Measurements from ENCODE around the gene KANK4.
A peak's percentile ranks its signal among the peaks of the same experiment; 100 is the strongest.

Gene KANK4

DNA sequence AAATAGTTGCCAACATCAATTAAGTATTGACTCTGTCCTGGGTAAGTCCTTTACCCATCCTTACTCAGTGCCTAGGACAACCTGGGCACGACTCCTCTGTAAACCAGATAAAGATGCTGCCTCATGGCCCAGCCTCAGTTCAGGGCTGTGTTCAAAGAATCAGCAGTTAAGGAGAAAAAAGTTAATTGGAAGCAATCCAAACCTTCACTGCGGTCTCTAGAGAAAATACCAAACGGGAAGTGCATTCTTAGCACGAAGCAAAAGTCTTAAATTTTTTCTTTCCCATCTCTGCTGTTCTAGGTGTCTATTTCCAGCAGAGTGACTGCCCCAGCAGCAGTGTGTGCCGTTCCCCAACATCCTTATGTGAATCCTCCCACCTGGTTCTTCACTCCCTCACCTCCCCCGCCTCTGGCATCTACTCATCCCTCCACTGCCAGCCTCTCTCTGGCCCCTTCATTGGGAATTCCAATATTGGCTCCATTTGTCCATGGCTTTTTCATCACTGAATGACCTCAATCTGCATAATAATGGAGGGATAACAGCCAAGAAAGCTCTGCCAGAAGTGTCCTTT is 23.2 kb downstream of the KANK4 start:
- no peak for FAIRE-seq
- DNase-seq (ENCODE audit: insufficient read length, low spot score): no peak

DNA sequence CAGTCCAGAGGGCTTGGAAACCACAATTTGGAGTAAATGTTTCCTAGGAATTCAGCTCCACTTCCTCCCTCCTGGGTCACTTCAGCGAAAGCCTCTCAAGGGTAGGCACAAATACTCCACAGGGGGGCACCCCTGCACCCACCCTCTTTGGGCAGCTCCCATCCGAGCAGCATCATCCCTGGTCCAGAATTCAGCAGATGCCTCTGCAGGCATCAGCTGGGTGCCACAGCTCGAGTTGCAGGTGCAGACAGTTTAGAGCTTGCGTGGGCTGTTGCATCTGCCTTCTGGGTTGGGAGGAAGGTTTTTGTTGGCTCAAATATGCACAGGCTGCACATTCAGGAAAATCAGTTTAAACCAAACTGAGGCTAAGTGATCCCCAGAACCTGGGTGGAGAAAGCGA is 25.0 kb downstream of the KANK4 start:
- FAIRE-seq: no peak
- DNase-seq (ENCODE audit: insufficient read length, low spot score): no peak
- TF ChIP-seq TAF1 (IDR thresholded peaks at IDR 0.05; ENCODE audit: low read depth, low read length) (no peak), PAX5 (IDR thresholded peaks at IDR 0.05; ENCODE audit: insufficient read depth, low read length, severe bottlenecking) (no peak), POU2F2 (IDR thresholded peaks at IDR 0.05; ENCODE audit: low read depth, low read length) (no peak)

More for the DNA sequence above, 23.2 kb downstream of the KANK4 start:
- TF ChIP-seq TAF1 (IDR thresholded peaks at IDR 0.05; ENCODE audit: low read depth, low read length) (no peak), POLR2AphosphoS5 (IDR thresholded peaks at IDR 0.05; ENCODE audit: low read depth, low read length) (no peak), SPI1 (IDR thresholded peaks at IDR 0.05; ENCODE audit: low read depth, low read length) (peak; percentile 38; the same call in 1 of the 2 replicates), POU2F2 (IDR thresholded peaks at IDR 0.05; ENCODE audit: low read depth, low read length) (no peak), POLR2A (IDR thresholded peaks at IDR 0.05; ENCODE audit: low read depth, low read length) (no peak), PAX5 (IDR thresholded peaks at IDR 0.05; ENCODE audit: insufficient read depth, low read length, severe bottlenecking) (no peak)

DNA sequence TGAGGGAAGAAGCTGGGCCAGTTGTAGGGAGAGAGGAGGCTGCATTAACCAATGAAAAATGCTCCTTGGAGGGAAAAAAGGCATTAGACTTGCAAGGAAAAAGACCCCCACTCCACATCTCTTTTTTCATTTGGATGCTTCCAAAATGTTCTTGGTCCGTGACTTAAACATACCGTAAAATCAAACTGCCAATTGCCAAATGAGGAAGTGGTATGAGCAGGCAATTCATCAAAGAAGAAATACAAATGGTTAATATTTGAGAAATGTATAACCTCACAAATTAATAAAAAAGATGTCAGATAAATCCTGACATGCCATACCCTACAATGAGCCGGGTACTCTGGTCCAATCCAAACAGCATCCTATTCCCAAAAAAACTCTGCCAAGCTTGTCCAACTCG is 30.6 kb downstream of the KANK4 start:
- TF ChIP-seq POU2F2 (IDR thresholded peaks at IDR 0.05; ENCODE audit: low read depth, low read length) (no peak), POLR2AphosphoS5 (IDR thresholded peaks at IDR 0.05; ENCODE audit: low read depth, low read length) (no peak), TAF1 (IDR thresholded peaks at IDR 0.05; ENCODE audit: low read depth, low read length) (no peak), POLR2A (IDR thresholded peaks at IDR 0.05; ENCODE audit: low read depth, low read length) (no peak), SPI1 (IDR thresholded peaks at IDR 0.05; ENCODE audit: low read depth, low read length) (peak; percentile 47), PAX5 (IDR thresholded peaks at IDR 0.05; ENCODE audit: insufficient read depth, low read length, severe bottlenecking) (no peak)
- FAIRE-seq: no peak
- no peak for DNase-seq (ENCODE audit: insufficient read length, low spot score)

DNA sequence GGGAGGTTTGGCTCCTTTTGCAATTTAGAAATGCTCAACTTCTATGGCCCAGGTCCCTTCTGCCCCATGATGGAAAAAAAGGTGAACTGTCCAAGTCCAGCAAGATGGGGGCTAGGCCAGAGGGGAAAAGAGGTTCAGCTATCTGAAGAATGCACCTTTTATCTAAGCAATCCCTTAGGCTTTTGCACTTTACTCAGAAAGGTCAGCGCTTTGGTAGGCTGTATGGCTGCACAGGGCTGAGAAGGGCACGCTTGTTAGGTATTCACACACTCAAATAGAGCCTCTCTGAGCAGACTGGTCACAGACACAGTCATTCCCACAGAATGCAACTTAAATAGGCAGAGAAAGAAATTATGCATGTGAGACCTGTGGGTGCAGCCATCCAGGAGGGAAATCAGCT is 31.0 kb downstream of the KANK4 start:
- FAIRE-seq (no peak), DNase-seq (ENCODE audit: insufficient read length, low spot score) (no peak)
- TF ChIP-seq POLR2A (IDR thresholded peaks at IDR 0.05; ENCODE audit: low read depth, low read length): no peak
- no peak for TF ChIP-seq POLR2AphosphoS5 (IDR thresholded peaks at IDR 0.05; ENCODE audit: low read depth, low read length)
- TF ChIP-seq SPI1 (IDR thresholded peaks at IDR 0.05; ENCODE audit: low read depth, low read length): no peak
- no peak for TF ChIP-seq TAF1 (IDR thresholded peaks at IDR 0.05; ENCODE audit: low read depth, low read length)
- TF ChIP-seq POU2F2 (IDR thresholded peaks at IDR 0.05; ENCODE audit: low read depth, low read length): no peak
- TF ChIP-seq PAX5 (IDR thresholded peaks at IDR 0.05; ENCODE audit: insufficient read depth, low read length, severe bottlenecking): no peak

DNA sequence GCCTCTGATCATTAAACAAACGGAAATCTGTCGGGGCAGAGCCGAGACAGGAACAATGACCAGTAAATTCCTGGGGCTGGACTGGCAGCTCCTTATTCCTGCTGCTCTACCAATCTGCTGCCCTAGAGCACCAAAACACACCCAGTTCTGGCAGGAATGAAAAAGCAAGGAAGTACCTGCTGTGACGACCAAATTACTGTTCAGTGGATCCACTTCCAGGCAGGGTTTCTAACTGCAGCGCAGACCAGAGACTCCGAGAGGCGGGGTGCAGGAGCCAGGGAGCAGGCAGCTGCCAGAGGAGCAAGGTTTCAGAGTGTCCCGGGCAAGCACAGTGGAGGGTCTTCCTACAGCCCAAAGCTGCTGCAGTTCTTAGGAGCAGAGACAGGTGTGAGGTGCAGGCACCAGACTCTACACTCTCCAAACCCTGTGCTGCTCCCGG is 32.4 kb downstream of the KANK4 start:
- FAIRE-seq (no peak), DNase-seq (ENCODE audit: insufficient read length, low spot score) (no peak)

DNA sequence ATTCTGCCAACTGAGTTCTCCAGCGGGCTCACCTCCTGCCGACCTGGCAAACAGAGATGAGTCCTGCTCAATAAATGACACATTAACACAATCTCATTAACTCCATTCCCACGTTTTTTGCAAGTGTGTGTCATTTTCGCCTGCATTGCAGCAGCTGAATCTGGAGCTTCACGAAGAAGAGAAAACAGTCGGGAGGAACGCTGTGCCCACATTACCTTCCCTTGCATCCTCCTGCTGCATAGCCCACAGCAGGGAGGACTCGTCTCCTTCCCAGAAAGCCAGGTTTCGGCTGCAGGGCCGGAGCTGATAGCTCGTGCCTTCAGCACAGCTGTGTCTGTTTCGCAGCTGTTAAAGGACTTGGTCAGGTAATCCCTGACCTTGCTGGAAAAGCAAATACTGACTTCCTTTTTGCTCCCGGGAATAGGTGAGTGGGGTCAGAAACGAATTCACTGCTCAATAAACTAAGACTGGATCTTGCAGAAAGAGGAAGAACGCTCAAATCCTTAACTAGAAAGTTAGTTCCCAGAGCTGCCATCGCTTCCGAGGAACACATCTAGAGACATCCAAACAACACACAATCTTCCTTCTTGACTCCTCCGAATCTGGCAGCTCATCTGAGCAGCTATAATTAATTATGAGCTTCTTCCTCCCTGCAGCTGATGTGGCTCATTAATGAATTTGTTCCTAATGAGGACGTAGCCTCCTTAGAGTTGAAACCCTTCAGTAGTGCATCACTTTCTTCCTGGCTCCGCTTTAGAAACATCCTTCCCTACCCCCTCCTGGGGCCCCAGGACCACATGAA is 33.0 kb downstream of the KANK4 start:
- FAIRE-seq: no peak

More for the DNA sequence above, 32.4 kb downstream of the KANK4 start:
- TF ChIP-seq TAF1 (IDR thresholded peaks at IDR 0.05; ENCODE audit: low read depth, low read length) (no peak), SPI1 (IDR thresholded peaks at IDR 0.05; ENCODE audit: low read depth, low read length) (no peak), POU2F2 (IDR thresholded peaks at IDR 0.05; ENCODE audit: low read depth, low read length) (no peak), PAX5 (IDR thresholded peaks at IDR 0.05; ENCODE audit: insufficient read depth, low read length, severe bottlenecking) (no peak), POLR2AphosphoS5 (IDR thresholded peaks at IDR 0.05; ENCODE audit: low read depth, low read length) (no peak), POLR2A (IDR thresholded peaks at IDR 0.05; ENCODE audit: low read depth, low read length) (no peak)

DNA sequence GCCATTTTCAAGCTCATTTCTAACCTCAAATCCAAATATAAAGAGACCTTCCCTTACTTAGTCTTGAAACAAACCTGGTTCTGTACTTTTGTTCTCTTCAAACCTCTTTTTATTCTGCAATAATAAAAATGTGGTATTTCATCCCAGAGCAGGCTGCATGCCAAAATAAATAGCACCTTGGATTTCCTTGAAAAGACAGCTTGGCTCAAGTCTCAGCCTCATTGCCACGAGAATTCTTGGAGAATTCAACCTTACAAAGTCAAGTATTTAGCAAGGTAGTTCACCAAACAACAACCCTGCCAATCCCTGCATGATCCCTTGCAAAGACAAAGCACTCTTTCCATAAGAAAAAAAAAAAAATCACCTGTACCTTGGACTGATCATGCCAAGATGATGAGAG is 33.8 kb downstream of the KANK4 start:
- no peak for DNase-seq (ENCODE audit: insufficient read length, low spot score)
- no peak for FAIRE-seq
- no peak for TF ChIP-seq POLR2AphosphoS5 (IDR thresholded peaks at IDR 0.05; ENCODE audit: low read depth, low read length)
- no peak for TF ChIP-seq SPI1 (IDR thresholded peaks at IDR 0.05; ENCODE audit: low read depth, low read length)
- TF ChIP-seq POU2F2 (IDR thresholded peaks at IDR 0.05; ENCODE audit: low read depth, low read length): no peak
- TF ChIP-seq TAF1 (IDR thresholded peaks at IDR 0.05; ENCODE audit: low read depth, low read length): no peak
- TF ChIP-seq POLR2A (IDR thresholded peaks at IDR 0.05; ENCODE audit: low read depth, low read length): no peak
- no peak for TF ChIP-seq PAX5 (IDR thresholded peaks at IDR 0.05; ENCODE audit: insufficient read depth, low read length, severe bottlenecking)

More for the DNA sequence above, 33.0 kb downstream of the KANK4 start:
- no peak for DNase-seq (ENCODE audit: insufficient read length, low spot score)
- no peak for TF ChIP-seq PAX5 (IDR thresholded peaks at IDR 0.05; ENCODE audit: insufficient read depth, low read length, severe bottlenecking)
- no peak for TF ChIP-seq SPI1 (IDR thresholded peaks at IDR 0.05; ENCODE audit: low read depth, low read length)
- no peak for TF ChIP-seq TAF1 (IDR thresholded peaks at IDR 0.05; ENCODE audit: low read depth, low read length)
- TF ChIP-seq POU2F2 (IDR thresholded peaks at IDR 0.05; ENCODE audit: low read depth, low read length): no peak
- TF ChIP-seq POLR2A (IDR thresholded peaks at IDR 0.05; ENCODE audit: low read depth, low read length): no peak
- no peak for TF ChIP-seq POLR2AphosphoS5 (IDR thresholded peaks at IDR 0.05; ENCODE audit: low read depth, low read length)

DNA sequence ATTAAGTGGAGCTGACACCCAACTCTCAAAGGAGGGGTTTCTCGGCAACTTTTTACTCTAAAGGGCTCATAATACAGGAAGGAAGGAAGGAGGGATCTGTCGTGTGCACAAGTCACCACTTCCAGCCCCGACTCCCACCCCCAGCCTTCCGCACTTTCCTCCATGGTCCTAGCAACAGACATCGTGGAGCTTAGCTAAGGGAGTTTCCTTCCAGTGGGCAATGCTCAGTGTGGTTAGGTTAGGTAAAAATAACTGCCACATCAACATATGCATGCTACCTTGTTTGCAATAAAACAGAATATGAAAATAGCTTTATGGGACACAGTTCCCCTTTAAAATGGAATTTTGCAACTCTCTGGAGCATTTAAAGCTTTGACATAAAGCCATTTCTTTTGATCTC is 35.2 kb downstream of the KANK4 start:
- DNase-seq (ENCODE audit: insufficient read length, low spot score): no peak
- FAIRE-seq: no peak
- TF ChIP-seq POLR2AphosphoS5 (IDR thresholded peaks at IDR 0.05; ENCODE audit: low read depth, low read length) (no peak), TAF1 (IDR thresholded peaks at IDR 0.05; ENCODE audit: low read depth, low read length) (no peak), POU2F2 (IDR thresholded peaks at IDR 0.05; ENCODE audit: low read depth, low read length) (no peak), SPI1 (IDR thresholded peaks at IDR 0.05; ENCODE audit: low read depth, low read length) (no peak), PAX5 (IDR thresholded peaks at IDR 0.05; ENCODE audit: insufficient read depth, low read length, severe bottlenecking) (no peak), POLR2A (IDR thresholded peaks at IDR 0.05; ENCODE audit: low read depth, low read length) (no peak)

DNA sequence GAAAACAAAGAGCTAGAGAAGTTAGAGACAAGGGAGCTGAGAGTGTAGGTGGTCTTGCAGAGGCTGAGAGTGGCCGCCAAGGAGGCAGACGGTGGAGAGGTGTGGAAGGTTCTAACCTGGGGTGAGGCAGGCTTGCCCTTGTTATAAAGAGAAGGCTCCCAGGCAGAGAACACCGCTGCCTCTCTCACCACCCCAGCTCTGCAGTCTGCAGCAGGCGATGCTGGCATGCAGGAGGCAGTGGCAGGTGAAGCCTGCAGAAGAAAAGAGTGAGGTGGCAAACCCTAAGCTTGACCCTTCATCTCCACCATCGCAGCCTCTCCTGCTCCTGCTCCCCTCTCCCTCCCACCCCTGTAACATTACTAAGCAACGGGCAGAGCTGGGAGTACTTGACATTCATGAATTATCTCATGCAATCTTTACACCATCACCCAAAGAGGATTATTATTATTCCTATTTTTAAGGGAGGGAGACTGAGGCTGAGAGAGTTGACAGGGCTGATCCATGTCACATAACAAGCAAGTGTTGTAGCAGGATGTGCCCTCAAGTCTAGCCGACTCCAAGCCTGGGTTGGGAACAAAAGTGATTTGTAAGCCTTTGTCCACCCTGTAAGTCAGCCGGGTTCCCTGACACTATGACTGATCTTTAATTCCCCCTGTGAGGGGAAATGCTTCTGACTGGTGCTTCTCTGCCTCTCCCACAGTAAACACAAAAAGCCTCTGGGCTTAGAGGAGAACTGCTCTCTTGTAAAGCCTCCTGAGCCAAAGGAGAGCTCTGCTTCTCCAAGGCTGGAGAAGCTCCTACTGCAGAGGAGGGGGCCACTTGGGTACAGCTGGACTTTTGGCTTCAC is 36.1 kb downstream of the KANK4 start:
- TF ChIP-seq POU2F2 (IDR thresholded peaks at IDR 0.05; ENCODE audit: low read depth, low read length): no peak
- no peak for TF ChIP-seq POLR2A (IDR thresholded peaks at IDR 0.05; ENCODE audit: low read depth, low read length)
- no peak for TF ChIP-seq PAX5 (IDR thresholded peaks at IDR 0.05; ENCODE audit: insufficient read depth, low read length, severe bottlenecking)
- no peak for TF ChIP-seq TAF1 (IDR thresholded peaks at IDR 0.05; ENCODE audit: low read depth, low read length)
- TF ChIP-seq SPI1 (IDR thresholded peaks at IDR 0.05; ENCODE audit: low read depth, low read length): no peak
- no peak for TF ChIP-seq POLR2AphosphoS5 (IDR thresholded peaks at IDR 0.05; ENCODE audit: low read depth, low read length)
- DNase-seq (ENCODE audit: insufficient read length, low spot score) (no peak), FAIRE-seq (no peak)

All from GM12891 (cell line).